Tibial nerve (tissue), 4 donors: Measurements from ENCODE around the gene ALPK3.

Source experiments
- CTCF ChIP-seq, 5 experiments: fragments of 200-600 bp in 3 of 5; fragments of 450-650 bp in 2 of 5; sonication (generic) in 3 of 5; IDR thresholded peaks; one replicate each; pipeline ENCODE4 v1.5.1; 2016 to 2019; ENCODE audit warnings: antibody characterized with exemption in 5 of 5, mild to moderate bottlenecking in 3 of 5, moderate library complexity in 2 of 5
- EP300 ChIP-seq, 2 donors: sonication (generic); formaldehyde crosslinking; IDR thresholded peaks; one replicate each; pipeline ENCODE4 v1.6.1; 2017; ENCODE audit warnings: antibody characterized with exemption in 2 of 2, mild to moderate bottlenecking in 1 of 2
- POLR2A ChIP-seq, 2 donors: fragments of 450-650 bp; IDR thresholded peaks; one replicate each; pipeline ENCODE4 v1.6.1; 2017; ENCODE audit warnings: antibody characterized with exemption in 2 of 2, mild to moderate bottlenecking in 2 of 2, moderate library complexity in 2 of 2

GRCh38 chr15:84778194-84778593, 39.0 kb upstream of the ALPK3 start:
- TF ChIP-seq CTCF (IDR thresholded peaks at IDR 0.05) (no peak), POLR2A (IDR thresholded peaks at IDR 0.05) (no peak), EP300 (IDR thresholded peaks at IDR 0.05) (no peak)
